NCI-H128 (cell line): Measurements from ENCODE around the gene MRPL40.
A peak's percentile ranks its signal among the peaks of the same experiment; 100 is the strongest.

Experiments
- DNase-seq: peaks from one replicate; lab custom pipeline; 2025; ENCODE audit not compliant: unreplicated experiment; lab: John Stamatoyannopoulos, UW

MRPL40 gene

DNA sequence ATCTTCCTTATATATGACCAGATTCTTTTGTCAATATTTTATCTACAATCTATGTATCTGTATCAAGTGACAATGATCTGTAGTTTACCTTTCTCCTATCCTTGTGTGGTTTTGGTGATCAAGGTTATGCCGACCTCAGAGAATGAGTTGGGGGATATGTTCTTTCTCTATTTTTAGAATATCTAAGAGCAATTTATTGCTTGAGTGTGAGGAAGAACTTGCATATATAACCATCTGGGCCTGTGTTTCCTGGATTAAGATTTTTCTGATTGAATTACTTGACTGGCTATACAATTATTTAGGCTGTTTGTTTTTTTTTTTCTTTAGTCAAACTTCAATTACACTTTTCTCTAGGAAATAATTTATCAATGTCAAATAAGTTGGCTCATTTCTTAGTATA is 29.2 kb downstream of the MRPL40 start:
- no peak for DNase-seq

GRCh38 chr22:19463008-19463407 is 30.7 kb downstream of the MRPL40 start:
- no peak for DNase-seq

GRCh38 chr22:19463491-19464469 is 31.4 kb downstream of the MRPL40 start:
- no peak for DNase-seq

DNA sequence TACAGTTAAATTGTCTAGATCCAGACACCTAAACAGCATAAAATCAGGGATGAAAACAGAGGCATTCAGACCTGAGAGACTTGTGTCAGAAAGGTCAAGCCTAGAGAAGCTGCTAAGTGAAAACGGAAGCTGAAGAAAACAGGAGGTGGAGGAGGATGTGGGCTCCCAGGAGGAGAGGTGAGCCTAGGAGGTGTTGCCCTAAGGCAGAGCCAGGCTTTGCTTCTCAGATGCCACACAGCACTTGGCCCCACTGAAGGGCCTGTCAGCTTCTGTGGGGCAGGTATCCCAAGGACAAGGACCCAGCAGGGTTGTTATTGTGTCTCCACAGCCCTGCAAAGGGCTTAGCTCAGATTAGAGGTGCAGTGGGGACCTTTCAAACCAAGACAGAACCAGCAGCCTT is 32.2 kb downstream of the MRPL40 start:
- DNase-seq: no peak

GRCh38 chr22:19464975-19465374 is 32.6 kb downstream of the MRPL40 start:
- DNase-seq: no peak

DNA sequence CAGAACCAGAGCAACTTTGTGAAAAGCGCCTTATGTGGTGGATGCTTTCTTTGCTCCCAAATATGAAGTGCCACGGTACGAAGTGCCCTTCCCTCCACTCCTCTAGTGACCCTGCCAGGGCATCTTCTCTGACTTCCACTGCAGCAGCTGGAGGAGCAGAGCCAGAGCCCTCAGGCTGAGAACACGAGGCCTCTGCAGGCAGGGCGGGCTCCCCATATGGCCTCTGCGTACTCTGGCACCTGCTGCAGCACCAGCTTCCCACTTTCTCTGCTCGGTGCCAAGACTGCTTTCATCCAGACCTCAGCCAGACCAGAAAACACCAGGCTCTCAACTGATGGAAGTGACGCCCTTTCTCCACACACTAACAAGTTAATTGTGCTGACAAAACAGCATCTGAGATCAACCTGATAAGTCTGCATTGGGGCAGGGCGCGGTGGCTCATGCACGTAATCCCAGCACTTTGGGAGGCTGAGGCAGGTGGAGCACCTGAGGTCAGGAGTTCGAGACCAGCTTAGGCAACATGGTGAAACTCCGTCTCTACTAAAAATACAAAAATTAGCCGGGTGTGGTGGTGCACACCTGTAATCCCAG is 33.9 kb downstream of the MRPL40 start:
- DNase-seq: no peak

DNA sequence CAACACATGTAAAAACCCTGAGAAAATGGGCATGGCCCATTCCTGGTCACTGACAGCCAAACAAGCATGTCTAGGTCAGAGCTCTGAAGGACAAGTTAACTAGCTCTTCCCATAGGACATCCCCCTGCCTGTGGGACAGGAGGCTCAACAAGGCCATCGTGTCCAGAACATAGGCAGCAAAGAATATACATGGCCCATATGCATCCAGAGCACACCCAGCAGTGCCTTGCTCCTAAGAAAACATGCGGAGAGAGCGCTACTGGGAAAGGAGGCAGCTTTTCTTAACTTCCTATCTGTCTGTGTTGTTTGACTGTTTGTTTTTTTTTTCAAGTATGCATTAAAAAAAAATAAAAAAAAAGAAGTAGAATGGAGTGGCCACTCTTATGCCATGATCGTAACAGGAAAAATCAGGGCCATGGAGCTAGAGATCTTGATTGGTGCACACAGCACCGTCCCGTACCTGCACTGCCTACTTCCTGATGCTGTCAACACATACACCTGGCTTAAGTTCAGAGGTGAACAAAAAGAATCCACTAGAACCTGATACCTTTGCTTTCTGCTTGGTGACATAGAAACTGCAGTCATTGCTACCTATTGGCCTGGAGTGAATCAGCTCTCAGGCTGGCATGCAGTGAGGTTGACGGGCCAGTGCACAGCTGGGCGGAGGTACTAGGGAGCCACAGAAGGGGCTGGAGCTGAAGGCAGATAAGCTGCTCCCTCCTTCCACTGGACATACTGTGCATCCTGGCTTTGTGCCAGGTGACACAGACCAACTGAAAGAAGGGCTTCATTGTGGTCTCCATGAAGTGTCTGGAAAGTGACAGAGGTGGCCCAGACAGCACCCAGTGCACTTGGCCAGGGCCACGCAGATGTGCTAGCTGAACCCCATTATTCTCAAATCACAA is 34.8 kb downstream of the MRPL40 start:
- DNase-seq: no peak

DNA sequence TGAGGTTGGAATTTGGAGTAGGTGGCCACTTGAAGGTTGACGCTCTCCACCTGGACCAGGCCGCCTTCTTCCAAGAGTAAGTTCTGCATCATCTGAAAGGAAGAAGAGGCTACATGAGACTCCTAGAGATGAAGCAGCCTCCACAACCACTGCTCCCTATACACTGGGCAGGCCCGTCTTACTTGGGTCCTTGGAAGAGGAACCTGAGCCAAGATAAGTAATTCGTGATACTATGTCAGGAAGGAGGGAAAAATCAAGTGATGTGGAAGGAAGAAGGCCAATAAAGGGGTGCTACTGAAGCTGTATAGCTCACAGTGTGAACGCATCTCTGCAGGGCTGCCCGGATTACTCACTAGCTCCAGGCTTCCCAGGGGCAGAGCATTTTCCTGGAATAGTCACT is 35.6 kb downstream of the MRPL40 start:
- DNase-seq: no peak

- no peak for DNase-seq
Observed at GRCh38 chr22:19469421-19469820, 37.1 kb downstream of the MRPL40 start.

- no peak for DNase-seq
Observed at GRCh38 chr22:19470010-19470409, 37.7 kb downstream of the MRPL40 start.

DNA sequence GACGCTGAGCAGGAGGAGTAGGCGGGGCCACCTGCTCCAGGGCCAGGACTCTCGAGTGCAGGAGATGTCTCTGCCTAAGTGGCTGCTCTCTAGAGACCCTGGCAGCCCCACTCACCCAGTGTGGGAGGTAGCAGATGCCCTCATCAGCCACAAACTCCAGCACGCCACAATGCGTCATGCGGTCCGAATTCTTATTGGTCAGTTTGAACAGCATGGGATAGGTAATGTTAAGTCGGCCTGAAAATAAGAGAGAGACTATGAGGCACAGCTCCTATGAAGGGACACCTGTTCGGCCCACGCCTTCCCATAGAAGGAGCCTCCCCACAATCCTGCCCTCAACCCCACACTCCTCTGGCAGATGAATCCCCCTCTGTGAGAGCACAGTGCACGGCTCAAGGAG is 39.2 kb downstream of the MRPL40 start:
- no peak for DNase-seq

- no peak for DNase-seq
Observed at GRCh38 chr22:19472233-19472632, 39.9 kb downstream of the MRPL40 start.

- no peak for DNase-seq
Observed at GRCh38 chr22:19473578-19473977, 41.2 kb downstream of the MRPL40 start.

- no peak for DNase-seq
Observed at GRCh38 chr22:19476023-19476422, 43.7 kb downstream of the MRPL40 start.

DNA sequence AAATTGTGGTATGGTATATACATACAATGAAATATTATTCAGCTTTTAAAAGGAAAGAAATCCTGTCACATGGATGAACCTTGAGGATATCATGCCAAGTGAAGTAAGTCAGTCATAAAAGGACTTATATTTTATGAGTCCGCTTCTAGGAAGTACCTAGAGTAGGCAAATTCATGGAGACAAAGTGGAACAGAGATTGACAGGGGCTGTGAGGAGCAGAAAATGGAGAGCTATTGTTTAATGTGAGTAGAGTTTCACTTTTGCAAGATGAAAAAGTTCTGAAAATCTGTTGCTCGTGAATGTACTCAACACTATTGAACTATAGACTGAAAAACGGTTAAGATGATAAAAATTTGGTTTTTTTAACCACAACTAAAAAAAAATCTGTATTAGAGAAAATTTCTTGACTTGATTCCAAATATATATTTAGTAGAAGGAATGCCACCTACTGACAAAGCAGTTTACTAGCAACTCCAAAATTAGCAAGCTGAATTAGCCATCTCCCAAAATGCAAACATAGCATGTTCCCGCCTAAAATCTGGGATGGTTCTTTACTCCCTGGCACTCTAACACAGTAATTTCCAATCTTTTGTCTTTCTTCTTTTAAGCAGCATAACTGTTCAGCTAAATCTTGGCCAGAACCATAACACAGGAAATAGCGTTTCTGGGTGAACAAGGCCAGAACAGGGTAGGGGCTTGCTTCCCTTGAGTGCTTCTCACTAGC is 45.1 kb downstream of the MRPL40 start:
- DNase-seq: no peak

DNA sequence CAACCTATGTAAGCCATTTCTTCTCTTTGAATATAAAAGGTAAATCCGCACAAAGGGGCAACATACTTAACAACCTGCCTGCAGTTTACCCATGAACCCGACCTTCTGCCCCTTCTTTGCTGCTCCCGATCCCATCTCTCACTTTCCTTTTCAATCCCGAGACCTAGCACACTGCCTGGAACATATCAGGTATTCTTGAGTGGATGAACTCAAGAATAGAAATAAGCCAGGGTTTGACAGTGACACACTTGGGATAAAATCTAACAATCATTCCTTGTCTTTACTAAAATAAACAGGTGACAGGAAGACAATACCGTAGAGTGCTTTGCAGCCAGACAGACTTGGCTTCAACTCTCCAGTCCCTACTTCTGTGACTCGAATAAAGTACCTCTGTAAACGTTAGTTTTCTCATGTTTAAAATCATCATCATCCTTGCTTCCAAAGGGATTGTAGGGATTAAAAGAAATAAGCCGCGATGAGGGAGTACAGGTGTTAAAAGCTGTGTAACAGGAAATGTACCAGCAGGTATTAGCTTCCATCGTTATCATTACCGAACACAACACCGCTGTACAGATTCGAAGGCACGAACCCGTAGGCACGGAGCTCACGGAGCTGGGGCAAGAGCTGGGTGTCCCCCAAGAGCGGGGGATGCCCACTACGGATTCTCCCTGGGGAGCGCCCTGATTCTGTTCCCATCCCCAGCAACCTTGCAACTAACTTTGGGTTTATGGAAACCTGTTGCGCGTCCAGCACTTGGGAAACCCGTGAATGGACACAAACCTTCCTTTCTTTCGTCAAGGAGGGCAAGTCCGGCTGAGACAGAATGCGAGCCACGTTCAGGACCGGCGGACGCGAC is 45.9 kb downstream of the MRPL40 start:
- no peak for DNase-seq

DNA sequence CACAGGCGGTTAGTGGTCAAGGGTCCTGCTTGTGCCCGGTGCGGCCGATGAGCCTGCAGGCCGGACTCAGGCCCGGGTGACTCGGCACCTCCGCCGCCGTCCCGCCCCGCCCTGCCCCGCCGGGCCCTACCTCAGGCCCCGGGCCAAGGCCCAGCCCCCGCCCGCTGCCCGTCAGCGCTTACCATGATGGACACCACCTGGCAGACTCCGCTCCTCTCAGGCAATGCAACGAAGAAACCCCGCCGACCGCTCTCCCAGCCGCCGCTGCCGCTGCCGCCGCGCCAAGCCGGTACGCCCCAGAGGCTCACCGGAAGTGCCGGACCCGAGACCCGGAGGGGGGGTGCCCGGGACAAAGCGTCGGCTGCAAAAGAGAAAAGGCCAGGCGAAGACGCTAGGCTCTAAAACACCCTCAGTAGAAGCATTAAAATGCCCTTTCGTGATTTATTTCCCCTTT is 46.6 kb downstream of the MRPL40 start, which contains the start of gene UFD1:
UFD1 (minus strand) TSS at position 293 of the 454 bp plus-strand sequence; CDS start at position 185, 108 bp downstream.
- peak; percentile 60 for DNase-seq

DNA sequence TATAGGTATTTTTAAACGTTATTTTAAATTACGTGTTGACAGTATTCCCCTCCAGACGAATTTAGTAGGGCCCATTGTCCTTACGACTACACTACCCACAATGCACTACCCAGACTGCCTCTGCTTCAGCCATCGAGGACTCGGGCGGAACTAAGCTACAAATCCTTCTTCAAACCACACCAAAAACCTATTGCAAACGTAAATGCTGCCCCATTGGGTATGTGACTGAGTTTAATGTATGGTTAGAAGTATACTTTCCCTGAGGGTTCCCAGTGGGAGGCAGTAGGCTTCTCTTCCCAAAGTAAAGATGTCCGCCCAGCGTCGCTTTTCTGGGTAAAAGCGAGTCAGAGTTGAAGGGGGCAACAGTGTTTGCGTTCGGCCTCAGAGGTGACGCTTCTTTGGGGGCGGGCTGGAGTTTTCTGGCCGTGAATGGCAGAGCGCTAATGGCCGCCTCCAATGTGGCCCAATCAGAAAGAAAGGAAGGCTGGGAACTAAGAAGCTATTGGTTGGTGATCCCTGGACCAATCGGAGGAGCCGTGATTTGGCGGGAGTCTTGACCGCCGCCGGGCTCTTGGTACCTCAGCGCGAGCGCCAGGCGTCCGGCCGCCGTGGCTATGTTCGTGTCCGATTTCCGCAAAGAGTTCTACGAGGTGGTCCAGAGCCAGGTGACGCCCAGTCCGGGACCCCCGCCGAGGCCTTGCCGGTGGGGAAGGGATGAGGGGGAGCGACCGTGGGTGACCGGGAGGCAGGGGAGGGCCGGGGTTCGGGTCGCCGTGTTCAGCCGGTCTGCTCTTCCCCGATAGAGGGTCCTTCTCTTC is 47.2 kb downstream of the MRPL40 start, which contains the start of gene CDC45:
CDC45 (plus strand) TSS at position 566 of the 818 bp plus-strand sequence; CDS start at position 615, 49 bp downstream.
- DNase-seq: peak; percentile 87

- no peak for DNase-seq
Observed at GRCh38 chr22:19480173-19480568, 47.8 kb downstream of the MRPL40 start.
